ENCODE results near the gene NRDE2. TPM values are rescaled to one million over a fixed set of nuclear protein-coding genes. Genes with fewer than 3 reads are reported as not detected.
A peak's percentile ranks its signal among the peaks of the same experiment; 100 is the strongest.
"Not testable (repeated sequence)": the region's sequence is repeated elsewhere in the genome, so short reads cannot be mapped to it uniquely, and the experiment has no call there.

The NRDE2 gene
- total and polyA plus RNA-seq, 8 donors = 17.4 to 25.7 (median 21.5) TPM

DNA sequence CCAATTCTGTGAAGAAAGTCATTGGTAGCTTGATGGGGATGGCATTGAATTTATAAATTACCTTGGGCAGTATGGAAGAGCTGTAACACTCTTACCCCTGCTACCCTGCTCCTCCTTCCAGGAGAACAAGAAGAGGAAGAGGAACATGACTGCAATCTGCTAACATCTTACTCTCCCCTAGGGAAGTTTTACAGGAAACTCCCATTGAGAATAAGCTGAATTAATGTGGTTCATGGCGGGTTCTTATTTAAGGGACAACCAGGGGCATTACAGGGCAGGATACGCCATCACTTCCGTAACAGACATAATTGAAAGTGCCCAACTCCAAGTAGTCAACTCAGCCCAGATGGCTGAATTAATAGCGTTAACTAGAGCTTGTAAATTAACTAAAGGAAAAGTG, 84.8 kb downstream of the NRDE2 start:
- H3K9me3 ChIP-seq = peaks cover 0 to 2% of the 10 kb centered on the region in 2 donors
- no peak for DNase-seq
- intact Hi-C loops (cut with DNase I) = no loop called here
- peaks cover 0 to 6% of the 10 kb centered on the region in 2 donors for H3K27me3 ChIP-seq
- H3K36me3 ChIP-seq = no peaks in the 10 kb centered on the region
- no peaks in the 10 kb centered on the region for H3K4me1 ChIP-seq
- no peak for ATAC-seq
- H3K4me3 ChIP-seq = no peak overlapping the region
- no peak for TF ChIP-seq CTCF (IDR thresholded peaks at IDR 0.05)
- H3K27ac ChIP-seq = no peak overlapping the region

GRCh38 chr14:90242444-90242843, 89.3 kb downstream of the NRDE2 start:
- Histone ChIP-seq H3K36me3 (no peaks in the 10 kb centered on the region), H3K4me3 (no peak overlapping the region), H3K27me3 (no peaks in the 10 kb centered on the region), H3K9me3 (peaks cover 4 to 44% of the 10 kb centered on the region in 2 donors), H3K27ac (no peak overlapping the region), H3K4me1 (no peaks in the 10 kb centered on the region)
- ATAC-seq = no peak
- no peak for DNase-seq
- TF ChIP-seq CTCF (IDR thresholded peaks at IDR 0.05) = no peak
- intact Hi-C loops (cut with DNase I) = no loop called here

DNA sequence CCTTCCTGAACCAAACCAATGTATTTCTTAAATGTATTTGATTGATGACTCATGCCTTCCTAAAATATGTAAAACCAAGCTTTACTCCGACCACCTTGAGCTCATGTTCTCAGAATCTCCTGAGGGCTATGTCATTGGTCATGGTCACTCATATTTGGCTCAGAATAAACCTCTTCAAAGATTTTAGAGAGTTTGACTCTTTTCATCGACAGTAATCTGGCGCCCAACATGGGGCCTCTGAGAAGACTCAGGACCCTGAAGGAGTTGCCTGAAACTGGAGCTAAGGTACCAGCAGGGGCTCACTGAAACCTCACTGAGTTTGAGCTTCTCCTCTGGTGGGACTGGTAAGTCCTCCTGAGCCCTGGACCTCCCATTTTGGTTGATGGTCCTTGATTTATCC, 92.6 kb downstream of the NRDE2 start:
- no peak for DNase-seq
- H3K9me3 ChIP-seq = peaks cover 4 to 52% of the 10 kb centered on the region in 2 donors
- intact Hi-C loops (cut with DNase I) = loop anchor here in 1 of 2 donors (10.0 kb wide), 1 partner anchor 264 kb away; no protein-coding TSS in a partner anchor

GRCh38 chr14:90235179-90235976, 96.4 kb downstream of the NRDE2 start:
- ATAC-seq = peak; percentile 99
- intact Hi-C loops (cut with DNase I) = loop anchor here in 1 of 2 donors (10.0 kb wide), 1 partner anchor 261 kb away; no protein-coding TSS in a partner anchor
- Histone ChIP-seq H3K9me3 (peaks cover 4 to 37% of the 10 kb centered on the region in 2 donors), H3K27ac (no peak overlapping the region), H3K4me1 (peaks cover 0 to 6% of the 10 kb centered on the region in 2 donors), H3K36me3 (no peaks in the 10 kb centered on the region), H3K27me3 (peaks cover 0 to 32% of the 10 kb centered on the region in 2 donors), H3K4me3 (no peak overlapping the region)
- DNase-seq = peak in 3 of 4 donors; percentile 46 to 91 (median 69)
- TF ChIP-seq CTCF (IDR thresholded peaks at IDR 0.05) = peak; percentile 89 to 90

More for the DNA sequence above, 92.6 kb downstream of the NRDE2 start:
- Histone ChIP-seq H3K27me3 (peaks cover 0 to 27% of the 10 kb centered on the region in 2 donors), H3K4me3 (no peak overlapping the region), H3K36me3 (no peaks in the 10 kb centered on the region), H3K27ac (no peak overlapping the region), H3K4me1 (peaks cover 0 to 6% of the 10 kb centered on the region in 2 donors)
- ATAC-seq = no peak
- TF ChIP-seq CTCF (IDR thresholded peaks at IDR 0.05) = no peak

DNA sequence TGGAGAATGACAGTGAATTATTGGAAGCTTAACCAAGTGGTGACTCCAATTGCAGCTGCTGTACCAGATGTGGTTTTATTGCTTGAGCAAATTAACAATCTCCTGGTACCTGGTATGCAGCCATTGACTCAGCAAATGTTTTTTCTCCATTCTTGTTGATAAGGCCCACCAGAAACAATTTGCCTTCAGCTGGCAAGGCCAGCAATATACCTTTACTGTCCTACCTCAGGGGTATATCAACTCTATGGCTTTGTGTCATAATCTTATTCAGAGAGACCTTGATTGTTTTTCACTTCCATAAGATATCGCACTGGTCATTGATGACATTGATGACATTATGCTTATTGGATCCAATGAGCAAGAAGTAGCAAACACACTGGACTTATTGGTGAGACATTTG, 101.8 kb downstream of the NRDE2 start:
- H3K9me3 ChIP-seq, ATAC-seq, H3K27ac ChIP-seq, DNase-seq, H3K4me1 ChIP-seq, H3K4me3 ChIP-seq, H3K36me3 ChIP-seq: not testable (repeated sequence)
- intact Hi-C loops (cut with DNase I) = loop anchor here in 1 of 2 donors (10.0 kb wide), 1 partner anchor 255 kb away; no protein-coding TSS in a partner anchor
- H3K27me3 ChIP-seq = peaks cover 0 to 13% of the 10 kb centered on the region in 2 donors

All from left lung (tissue), 10 donors.